Retina (tissue), 1 donor: Measurements from ENCODE around the gene NLE1.
"Not testable (repeated sequence)": the region's sequence is repeated elsewhere in the genome, so short reads cannot be mapped to it uniquely, and the experiment has no call there.

ENCODE experiments used
- DNase-seq: peaks from one replicate; pipeline ENCODE4 v3.0.0-alpha.2; 2016

Gene NLE1

DNA sequence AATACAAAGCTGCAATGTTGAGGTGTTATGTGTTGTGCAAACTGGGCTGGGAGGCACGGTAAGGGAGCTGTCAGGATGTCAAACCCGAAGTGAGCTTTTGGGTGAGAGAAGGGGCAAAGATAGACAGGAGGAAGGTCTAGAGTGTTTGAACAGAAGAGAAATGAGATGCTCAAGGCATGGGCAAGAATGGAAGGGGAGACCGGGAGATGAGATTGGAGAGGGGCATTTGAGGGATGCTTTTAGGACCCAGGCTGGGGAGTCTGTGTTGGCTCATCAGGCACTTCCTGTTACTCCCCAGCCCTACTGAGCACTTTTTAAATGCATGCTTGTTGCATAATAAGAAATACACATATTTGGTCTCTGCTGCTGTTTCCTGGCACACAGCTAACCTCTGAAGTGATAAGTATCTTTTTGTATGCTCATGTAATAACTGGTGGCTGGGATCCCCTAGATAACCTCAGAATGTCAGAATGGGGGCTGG, 19.2 kb upstream of the NLE1 start:
- DNase-seq = no peak

DNA sequence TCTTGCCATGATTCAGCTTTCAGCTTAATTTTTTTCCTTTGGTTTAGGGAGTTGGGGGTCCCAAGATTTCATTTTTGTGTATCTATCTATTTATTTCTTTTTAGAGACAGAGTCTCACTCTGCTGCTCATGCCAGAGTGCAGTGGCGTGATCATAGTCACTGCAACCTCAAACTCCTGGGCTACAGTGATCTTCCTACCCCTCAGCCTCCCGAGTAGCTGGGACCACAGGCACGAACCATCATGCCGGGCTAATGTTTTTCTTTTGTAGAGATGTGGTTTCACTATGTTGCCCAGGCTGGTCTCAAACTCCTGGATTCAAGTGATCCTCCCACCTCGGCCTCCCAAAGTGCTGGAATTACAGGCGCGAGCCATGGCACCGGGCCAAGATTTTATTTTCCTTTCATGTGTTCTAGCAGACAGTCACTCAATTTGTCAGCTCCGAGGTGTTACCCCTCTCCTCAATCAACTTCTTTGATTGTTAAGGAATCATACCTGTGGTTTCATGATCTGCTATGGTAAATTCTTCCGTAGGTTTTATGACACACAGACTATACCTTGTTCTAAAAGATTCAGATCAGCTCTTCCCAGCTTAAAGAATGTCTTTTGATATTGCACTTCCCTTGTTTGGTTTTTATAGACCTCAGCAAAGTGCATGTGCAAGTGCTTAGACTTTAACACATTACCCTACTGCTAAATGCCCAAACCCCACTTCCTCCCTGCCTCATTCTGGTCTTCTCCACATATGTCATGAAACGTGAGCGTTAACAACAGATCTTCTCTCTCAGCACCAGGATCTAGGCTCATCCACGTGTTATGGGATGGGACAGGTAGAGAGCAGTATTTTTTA, 18.5 kb upstream of the NLE1 start:
- no peak for DNase-seq

DNA sequence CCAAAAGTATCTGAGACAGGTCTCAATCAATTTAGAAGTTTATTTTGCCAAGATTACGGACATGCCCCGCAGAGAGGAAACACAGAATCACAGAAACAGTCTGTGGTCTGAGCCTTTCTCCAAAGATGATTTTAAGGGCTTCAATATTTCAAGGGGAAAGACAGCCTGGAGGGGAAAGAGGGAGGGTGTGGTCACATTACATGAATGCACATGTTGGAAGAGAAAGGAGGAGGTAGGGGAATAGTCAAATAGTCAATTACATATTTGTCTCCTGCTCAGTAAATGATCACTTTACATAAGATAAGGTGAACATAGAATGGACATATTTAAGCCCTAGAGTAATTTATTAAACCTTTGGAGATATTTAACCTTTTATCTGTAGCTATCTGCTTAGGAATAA, 17.8 kb upstream of the NLE1 start:
- DNase-seq = no peak

DNA sequence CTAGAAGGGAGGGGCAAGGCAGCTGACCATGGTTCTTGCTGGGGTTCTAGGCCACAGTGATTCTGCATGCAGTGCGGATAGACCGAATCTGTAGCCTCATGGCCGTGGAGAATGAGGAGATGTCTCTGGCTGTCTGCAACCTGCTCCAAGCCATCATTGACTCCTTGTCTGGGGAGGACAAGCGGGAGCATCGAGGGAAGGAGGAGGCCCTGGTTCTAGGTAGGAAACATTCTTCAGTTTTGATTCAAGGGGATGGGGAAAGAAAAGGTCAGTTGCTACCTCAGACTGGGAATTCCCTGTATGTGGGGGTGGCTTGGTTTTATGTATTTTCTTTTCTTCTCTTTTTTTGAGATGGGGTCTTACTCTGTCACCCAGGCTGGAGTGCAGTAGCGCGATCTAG, 13.1 kb upstream of the NLE1 start:
- DNase-seq = no peak

DNA sequence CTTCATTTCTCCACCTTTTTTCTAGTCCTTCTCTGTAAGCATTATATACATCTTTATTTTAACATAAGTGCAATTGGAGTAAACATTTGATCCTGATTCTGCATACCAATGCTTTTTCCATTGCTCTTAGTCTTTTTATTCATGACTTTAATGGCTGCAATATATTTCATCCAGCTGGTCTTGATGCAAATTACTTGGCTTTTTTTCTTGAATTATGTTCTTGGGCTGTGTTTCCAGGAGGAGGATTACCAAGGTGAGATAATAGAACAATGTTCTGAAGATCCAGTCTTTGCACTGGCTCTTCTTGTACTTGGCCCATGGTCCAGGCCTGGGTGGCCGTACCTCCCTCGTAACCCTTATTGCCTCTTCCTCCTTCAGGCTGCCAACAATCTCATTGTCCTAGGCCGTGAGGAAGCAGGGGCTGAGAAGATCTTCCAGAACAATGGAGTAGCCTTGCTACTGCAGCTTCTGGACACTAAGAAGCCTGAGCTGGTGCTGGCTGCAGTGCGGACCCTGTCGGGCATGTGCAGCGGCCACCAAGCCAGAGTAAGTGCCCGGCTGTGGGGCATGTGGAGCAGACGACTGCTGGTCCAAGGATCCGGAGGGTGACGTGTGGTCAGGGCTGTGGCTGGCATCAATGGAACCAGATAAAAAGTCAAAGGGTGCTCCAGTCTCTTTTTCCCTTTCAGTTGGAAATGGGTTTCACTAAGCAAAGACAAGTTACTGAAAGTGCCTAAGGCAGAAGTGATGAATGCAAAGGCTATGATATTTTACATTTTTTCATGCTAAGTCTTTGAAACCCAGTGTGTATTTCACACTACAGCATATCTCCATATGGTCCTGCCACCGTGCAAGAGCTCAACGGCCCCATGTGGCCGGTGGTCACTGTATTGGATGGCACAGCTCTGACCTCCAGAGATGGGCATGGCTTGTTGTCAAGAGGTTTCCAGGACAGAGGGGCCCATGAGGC, 12.4 kb upstream of the NLE1 start:
- DNase-seq = no peak

DNA sequence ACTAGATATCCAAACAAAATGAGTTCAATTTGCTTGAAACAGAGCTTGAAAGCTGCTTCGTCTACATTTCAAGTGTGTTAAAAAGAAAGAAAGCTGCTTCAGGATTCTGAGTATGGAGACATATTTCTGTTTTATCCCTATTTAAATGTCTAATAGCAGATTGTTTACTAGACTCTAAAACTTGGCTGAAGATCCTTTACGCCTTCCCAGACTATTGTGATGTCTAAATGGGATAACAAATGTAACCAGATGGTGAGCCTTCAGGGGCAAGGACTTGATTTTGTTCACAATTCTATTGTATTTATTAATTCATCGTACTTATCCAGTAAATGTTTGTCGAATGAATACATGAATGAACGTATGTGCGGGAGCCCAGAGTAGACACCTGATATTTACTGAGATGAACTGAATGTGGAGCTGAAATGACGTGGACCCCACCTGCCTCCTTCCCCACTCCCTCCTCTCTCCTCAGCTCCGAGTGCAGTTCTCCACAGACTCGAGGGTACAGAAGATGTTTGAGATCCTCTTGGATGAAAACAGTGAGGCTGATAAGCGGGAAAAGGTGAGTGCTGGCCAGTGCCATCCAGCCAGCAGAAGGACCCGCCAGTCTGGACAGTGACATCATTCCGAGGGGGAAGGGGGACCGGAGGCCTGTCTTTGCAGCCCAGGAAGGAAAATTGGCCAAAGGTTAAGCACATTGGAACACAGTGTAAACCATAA, 10.5 kb upstream of the NLE1 start:
- no peak for DNase-seq

DNA sequence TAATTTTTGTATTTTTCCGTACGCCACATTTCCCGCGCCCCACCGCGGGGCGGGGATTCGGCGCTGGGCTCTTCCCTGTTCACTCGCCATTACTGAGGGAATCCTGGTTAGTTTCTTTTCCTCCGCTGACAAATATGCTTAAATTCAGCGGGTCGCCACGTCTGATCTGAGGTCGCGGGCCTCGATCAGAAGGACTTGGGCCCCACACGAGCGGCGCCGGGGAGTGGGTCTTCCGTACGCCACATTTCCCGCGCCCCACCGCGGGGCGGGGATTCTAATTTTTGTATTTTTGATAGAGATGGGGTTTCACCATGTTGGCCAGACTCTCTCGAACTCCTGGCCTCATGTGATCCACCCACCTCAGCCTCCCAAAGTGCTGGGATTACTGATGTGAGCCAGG, 9.0 kb upstream of the NLE1 start:
- not testable (repeated sequence) for DNase-seq

DNA sequence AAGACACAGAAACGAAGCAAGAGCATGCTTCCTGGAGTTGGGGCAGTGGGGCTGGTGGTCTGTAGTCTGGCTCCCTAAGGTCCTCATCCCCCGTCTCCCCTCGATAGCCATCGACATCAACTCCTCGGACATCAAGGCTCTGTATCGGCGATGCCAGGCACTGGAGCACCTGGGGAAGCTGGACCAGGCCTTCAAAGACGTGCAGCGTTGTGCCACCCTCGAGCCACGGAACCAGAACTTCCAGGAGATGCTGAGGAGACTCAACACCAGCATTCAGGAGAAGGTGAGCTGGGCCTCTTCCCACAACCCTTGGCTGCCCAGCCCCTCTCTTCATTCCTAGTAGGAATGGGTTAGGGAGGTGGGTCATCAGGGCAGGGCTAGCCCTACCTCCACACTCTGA, 7.8 kb upstream of the NLE1 start:
- no peak for DNase-seq

DNA sequence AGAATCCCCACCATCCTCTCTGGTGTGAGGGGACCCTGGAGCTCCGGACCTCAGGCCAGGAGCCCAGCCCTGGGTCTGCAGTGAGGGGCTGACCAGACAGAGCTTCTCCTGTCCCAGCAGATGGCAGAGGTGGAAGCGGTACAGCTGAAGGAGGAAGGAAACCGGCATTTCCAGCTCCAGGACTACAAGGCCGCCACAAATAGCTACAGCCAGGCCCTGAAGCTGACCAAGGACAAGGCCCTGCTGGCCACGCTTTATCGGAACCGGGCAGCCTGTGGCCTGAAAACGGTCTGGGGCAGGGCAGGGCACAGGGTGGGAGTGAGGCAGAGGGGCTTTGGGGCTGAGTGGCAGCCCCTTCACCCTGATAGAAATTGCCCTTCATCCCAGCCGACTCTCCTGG, 6.0 kb upstream of the NLE1 start:
- no peak for DNase-seq

DNA sequence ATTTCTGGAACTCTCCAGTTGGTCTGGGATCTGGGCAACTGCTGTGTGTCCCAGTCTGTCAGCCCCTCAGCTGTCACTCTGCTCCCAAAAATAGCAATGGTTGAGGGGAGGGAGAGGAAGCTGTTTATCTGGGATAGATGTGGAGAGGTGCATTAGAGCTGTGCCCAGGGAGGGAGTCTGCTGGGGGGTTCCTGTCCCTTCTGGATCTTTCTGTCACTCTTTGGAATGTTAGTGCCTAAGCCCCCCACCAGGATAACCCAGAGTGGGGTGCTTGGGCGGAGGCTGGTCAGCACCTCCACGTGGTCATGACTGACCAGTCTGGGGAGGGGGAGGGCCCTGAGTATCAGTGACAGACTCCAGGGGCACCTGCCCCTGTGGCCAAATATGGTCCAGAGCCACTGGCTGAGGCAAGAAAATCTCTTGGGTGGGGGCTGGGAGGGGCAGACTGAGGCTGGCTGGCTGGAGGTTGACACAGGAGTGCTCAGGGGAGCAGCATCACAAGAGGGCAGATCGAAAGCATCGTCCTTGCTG, 5.3 kb upstream of the NLE1 start, which contains the start of gene UNC45B:
TSS of gene UNC45B (plus strand) at position 443 of the 531 bp plus-strand sequence. CDS start 447 bp downstream, outside the sequence.
- no peak for DNase-seq

DNA sequence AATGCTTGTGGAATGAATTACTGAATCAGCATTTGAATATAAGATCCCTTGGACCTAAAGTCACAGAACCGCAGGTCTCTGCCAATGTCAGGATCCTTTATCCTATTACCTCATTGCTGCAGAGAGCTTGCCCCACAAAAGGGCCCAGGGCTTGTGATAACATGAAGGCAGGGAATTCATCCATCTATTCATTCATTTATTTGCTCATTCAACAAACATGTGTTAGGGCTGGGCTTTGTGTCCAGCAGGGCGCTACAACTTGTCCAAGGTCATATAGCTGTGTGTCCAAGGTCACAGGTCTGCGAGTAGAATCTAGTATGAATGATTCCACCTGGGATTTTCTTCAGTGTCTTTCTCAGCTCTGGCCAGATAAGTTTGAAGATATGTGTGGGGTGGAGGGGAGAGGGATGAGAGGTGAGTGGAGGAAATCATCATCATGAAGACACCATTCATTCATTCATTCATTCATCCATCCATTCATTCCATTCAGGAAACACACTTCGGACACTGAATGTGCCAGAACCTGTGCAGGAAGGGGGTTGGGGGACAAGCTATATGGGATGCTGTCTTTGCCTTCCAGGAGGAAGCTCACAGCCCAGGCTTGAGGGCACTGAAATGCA, 4.2 kb upstream of the NLE1 start:
- no peak for DNase-seq

DNA sequence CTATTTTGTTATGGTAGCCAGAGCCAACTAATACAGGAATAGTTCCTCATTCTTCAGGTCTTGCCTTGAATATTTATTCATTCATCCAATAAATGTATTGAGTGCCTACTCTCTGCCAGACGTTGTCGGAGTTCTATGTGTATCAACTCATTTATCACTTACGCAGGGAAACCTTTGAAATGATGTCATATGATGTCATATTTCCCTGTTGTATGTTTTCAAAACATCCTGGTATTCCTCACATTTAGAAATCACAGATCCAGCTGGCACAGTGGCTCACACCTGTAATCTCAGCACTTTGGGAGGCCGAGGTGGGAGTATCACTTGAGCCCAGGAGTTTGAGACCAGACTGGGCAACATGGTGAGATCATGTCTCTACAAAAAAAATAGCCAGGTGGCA, 2.7 kb upstream of the NLE1 start:
- DNase-seq = no peak

DNA sequence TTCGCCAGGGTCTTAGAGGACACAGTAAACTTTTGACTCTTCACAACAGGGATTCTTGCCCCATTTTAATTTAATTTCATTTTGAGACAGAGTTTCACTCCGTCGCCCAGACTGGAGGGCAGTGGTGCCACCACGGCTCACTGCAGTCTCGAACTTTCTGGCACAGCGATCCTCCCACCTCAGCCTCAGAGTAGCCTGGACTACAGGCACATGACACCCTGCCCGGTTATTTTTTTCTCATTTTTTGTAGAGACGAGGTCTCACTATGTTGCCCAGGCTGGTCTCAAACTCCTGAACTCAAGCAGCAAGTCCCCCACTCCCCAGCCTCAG, 329 bp upstream of the NLE1 start:
- DNase-seq = no peak

DNA sequence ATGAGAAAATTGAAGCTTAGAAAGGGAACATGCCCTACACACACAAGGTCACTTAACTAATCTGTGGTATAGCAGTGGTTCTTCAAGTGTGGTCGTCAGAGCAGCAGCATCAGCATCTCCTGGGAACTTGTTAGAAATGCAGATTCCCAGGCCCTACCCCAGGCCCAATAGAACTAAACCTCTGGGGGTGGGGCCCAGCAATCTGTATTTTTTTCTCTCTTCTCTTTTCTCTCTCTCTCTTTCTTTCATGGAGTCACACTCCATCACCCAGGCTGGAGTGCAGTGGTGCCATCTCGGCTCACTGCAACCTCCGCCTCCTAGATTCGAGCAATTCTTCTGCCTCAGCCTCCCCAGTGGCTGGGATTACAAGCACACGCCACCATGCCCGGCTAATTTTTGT, 3.9 kb downstream of the NLE1 start:
- no peak for DNase-seq

DNA sequence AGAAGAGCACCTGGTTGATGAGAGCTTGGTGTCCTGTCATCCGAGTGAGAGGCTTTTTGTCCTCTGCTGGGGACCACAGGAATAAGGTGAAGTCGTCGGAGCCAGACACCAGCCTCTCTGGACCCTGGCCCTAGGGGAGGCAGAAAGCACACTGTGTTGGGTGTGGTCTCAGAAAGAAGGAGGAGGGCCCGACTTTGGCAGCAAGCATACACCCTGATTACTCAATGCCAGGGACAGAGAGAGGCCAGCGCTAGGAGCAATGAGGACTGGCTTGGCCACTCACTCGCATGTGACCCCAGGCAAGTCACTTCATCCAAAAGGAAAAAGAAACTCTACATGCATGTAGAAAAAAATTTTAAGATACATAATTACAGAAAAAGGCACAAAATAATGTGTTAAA, 6.8 kb downstream of the NLE1 start:
- no peak for DNase-seq

DNA sequence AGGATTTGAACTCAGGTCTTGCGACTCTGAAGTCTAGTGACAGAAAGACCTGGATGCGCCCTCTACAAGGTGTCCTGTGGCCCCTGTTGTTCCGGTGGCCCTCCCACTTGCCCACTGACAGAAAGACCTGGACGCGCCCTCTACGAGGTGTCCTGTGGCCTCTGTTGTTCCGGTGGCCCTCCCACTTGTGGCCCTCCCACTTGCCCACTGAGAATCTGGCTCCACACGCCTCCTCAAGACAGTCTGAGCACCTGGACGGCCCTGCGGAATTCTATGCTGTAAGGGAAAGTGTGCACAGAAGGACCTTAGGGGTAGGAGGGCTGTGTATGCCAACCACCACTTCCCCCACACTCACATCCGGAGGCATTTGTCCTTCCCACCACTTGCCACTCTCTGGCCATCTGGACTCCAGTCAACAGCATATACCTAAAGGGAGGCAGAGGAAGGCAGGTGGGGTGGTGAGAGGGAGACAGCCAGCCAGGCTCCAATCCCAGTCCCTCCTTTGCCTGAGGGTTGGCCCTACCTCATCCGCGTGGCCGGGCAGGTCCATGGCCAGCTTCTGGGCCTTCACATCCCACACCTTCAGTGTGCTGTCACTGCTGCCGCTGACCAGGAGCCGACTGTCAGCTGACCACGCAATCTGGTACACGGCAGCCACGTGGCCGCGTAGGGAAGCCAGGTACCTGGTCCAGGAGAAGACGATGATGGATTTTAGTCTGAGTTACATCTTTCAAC, 9.1 kb downstream of the NLE1 start:
- no peak for DNase-seq

DNA sequence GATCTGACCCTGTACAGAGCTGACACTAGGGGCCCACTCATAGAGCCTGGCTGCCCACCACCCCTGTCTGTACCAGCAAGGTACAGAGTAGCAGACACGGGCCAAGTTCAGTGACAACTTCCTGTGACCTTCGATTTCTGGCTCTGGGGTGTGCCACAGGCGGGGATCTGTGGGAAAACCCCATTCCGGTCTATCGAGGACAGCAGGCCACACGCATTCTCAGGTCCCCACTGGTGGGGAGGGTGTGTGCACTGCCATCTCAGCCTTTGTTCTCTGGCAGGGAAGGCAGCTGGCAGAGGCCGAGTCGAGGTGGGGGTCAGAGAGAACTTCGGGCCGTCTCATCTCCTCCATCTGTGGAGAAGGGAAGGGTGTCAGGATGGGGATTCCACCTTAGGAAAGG, 10.0 kb downstream of the NLE1 start:
- DNase-seq = no peak

DNA sequence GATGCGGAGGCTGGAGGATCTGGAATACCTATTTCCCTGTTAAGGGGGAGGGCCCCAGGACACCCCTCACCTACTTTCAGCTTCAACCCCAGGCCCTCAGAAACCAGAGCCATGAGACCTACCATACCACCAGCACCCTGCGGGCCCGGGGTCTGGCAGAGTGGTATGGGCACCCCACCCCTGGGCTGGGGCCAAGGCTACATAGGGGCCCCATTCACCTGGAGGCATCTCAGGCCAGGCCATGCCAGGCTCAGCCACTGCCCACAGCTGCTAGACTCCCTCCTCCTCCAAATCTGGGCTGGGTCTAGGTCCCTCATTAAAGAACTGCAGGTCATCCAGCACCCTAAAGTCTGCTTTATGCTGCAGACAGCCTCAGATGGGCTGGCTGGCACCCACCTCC, 11.7 kb downstream of the NLE1 start:
- DNase-seq = no peak

DNA sequence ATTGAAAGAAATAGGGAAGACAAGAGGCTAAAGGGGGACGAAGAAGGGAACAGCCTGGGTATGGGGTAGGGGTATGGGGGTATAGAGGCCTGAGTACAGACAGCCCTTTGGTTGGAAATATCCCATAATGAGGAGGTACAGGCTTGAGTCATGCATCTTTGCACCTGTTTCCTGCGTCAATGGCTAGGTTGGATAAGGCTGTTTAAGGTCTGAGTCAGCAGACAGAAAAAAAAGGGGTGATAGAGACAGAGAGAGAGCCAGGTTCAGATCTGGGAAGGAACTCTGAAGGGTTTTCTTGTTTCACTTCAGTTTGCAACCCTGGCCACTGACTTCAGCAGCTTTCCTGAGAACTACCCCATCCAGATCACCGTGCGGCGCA, 12.1 kb downstream of the NLE1 start:
- DNase-seq = no peak

DNA sequence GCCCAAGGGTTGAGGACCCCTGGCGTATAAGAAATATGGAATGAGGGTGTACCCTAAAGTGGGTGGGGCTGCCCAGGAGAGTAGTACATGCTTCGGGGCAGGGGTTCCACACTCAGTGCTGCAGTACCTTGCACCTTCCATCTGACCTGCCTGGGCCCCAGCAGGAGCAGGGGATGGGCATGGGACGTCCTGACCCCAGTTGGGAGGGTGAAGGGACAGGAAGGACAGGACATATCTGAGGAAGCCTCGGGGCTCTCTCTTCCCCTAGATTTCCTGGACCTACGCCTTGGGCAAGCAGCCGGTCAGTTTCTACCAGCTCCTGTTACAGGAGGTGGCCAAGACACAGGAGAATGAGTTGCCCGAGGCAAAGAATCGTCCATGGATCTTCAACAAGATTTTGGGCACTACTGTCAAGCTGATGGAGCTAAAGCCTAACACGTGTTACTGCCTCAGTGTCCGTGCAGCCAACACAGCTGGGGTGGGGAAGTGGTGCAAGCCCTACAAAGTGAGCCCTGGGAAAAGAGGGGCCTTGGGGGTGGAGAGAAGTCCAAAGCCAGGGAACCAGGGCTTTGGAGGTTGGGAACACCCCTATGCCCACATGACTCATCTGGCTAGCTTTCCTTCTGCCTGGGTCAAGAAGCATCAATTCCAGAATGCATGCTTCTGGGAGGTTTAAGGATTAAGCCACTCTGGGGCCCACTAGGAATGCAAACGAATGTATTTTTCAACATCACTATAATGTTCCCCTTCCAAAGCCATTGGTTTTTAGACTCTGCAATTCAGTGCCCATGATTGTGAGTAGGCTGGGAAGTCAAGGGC, 12.7 kb downstream of the NLE1 start:
- DNase-seq = no peak
